Articular chondrocyte of knee joint (primary cell): Measurements from ENCODE around the gene PLBD2. TPM values are rescaled to one million over a fixed set of nuclear protein-coding genes. Genes with fewer than 3 reads are reported as not detected.

ENCODE experiments used
- total RNA-seq: library from RNA; depleted of rRNA; stranded (reverse); fragments of >200 nt; gene quantifications from 2 replicates; pipeline ENCODE4 v1.2.3, GENCODE V29; 2012

The PLBD2 gene
- total RNA-seq, result 34.2 and 41.4 TPM in 2 replicates

GRCh38 chr12:113358381-113359132 is at the start of gene PLBD2:
Gene PLBD2 (plus strand): TSS chr12:113358587. CDS start chr12:113358601, 14 bp downstream.

GRCh38 chr12:113334786-113335539 is 23.4 kb upstream of the PLBD2 start, which contains the start of gene SLC8B1:
Gene SLC8B1 (minus strand): TSS chr12:113335109. CDS start chr12:113332878, 2,231 bp downstream.

GRCh38 chr12:113403435-113404415 is 45.3 kb downstream of the PLBD2 start, which contains the start of gene SDS:
Gene SDS (minus strand): TSS chr12:113403887. CDS start chr12:113399708, 4,179 bp downstream.

GRCh38 chr12:113422030-113422885 is 63.9 kb downstream of the PLBD2 start, which contains the start of gene SDSL:
Gene SDSL (plus strand): TSS chr12:113422380. CDS start chr12:113427983, 5,603 bp downstream.

Other genes starting within 250 kb of the PLBD2 start
- gene RASAL1, start 222.8 kb upstream of the PLBD2 start, total RNA-seq, result not detected in 2 replicates
- not detected in 2 replicates for gene CFAP73, start 208.9 kb upstream of the PLBD2 start, total RNA-seq
- 42.9 and 46.0 TPM in 2 replicates for gene DDX54, start 173.1 kb upstream of the PLBD2 start, total RNA-seq
- 17.6 and 20.9 TPM in 2 replicates for gene RITA1, start 172.9 kb upstream of the PLBD2 start, total RNA-seq
- 21.7 and 23.5 TPM in 2 replicates for gene TPCN1, start 137.1 kb upstream of the PLBD2 start, total RNA-seq
- 22.4 and 25.0 TPM in 2 replicates for gene SLC8B1, start 23.5 kb upstream of the PLBD2 start, total RNA-seq
- not detected in 2 replicates for gene SDS, start 45.3 kb downstream of the PLBD2 start, total RNA-seq
- 6.7 and 8.8 TPM in 2 replicates for gene SDSL, start 63.8 kb downstream of the PLBD2 start, total RNA-seq
- not detected in 2 replicates for gene LHX5, start 113.3 kb downstream of the PLBD2 start, total RNA-seq